ENCODE measurements around the gene TBXAS1. TPM values are rescaled to one million over a fixed set of nuclear protein-coding genes. Genes with fewer than 3 reads are reported as not detected.

The TBXAS1 gene
- total RNA-seq, 2 experiments from 2014 or later: 3.6 to 5.1 TPM

DNA sequence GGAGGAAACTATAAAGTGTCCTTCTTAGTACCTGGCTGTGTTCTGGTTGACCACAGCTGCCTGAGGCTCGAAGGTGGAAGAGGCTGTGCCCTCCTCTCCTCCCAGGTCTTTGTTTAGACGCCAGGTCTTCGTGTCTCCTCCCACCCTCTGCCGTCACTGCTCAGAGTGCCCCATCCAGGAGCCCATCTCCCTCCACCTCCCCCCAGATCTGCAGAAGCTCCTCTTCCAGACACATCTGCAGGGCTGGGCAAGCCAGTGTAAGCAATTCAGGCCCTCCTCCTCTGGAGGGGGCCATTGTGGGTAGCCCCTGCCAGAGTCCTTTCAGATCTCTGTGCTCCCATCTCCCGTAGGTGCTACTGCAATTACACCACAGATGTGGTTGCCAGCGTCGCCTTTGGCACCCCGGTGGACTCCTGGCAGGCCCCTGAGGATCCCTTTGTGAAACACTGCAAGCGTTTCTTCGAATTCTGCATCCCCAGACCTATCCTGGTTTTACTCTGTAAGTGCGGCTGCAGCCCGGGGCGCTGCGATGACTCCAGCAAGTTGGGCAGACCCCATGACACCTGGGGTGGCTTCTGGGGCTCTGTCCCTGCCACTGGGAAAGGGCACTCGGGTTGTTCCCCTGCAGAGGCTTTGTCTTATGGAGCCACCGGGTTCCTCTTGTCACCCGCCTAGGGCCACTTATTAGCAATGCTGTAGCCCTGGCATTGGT is 126.2 kb downstream of the TBXAS1 start:
- ATAC-seq (no peak), DNase-seq (no peak)
- no peaks in the 10 kb centered on the region for H3K36me3 Mint-ChIP-seq (ENCODE audit: low read depth)
- no peaks in the 10 kb centered on the region for H3K9me3 Mint-ChIP-seq (ENCODE audit: low read depth)
- POLR2A ChIA-PET: no interaction called here
- H3K27ac Mint-ChIP-seq: no peak overlapping the region
- CTCF ChIA-PET: interaction anchor here (1.4 kb wide), 1 partner anchor 103 kb away, joined by 4 read pairs; no protein-coding TSS in a partner anchor
- no peak overlapping the region for H3K4me3 Mint-ChIP-seq
- H3K4me1 Mint-ChIP-seq: no peaks in the 10 kb centered on the region
- intact Hi-C loops (cut with DNase I, micrococcal nuclease): no loop called here
- no peaks in the 10 kb centered on the region for H3K27me3 Mint-ChIP-seq

DNA sequence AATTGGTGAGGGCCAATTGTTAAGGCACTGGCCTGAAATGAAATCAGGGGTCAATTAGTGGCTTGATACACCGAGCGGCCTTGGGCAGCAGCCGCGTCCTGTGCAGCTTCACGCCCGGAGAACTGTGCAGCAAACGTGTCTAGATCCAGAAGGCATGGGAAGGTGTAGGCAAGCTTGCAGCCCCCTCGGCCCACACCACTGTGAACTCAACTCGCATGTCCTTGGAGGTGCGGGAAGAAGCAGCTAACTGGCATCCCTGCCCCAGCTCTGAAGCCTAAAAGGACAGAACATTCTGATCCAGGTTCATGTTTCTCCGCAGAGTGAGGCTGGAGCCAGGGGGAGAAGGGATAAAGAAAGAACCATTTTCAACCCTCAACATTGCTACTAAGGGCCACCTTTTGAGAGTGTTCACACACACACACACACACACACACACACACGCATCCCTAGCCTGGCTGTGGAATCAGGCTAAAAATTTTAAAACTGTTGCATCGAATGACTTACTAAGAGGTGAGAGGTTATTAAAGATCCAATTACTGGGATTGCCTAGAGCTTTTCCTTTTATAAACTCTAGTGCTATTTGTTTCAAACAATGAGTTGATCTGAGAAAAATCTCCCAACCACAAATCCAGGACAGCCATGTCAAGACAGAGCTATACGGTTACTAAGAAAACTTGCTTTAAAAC is 129.7 kb downstream of the TBXAS1 start:
- Mint-ChIP-seq H3K27ac (no peak overlapping the region), H3K27me3 (no peaks in the 10 kb centered on the region), H3K4me3 (no peak overlapping the region), H3K4me1 (no peaks in the 10 kb centered on the region), H3K9me3 (ENCODE audit: low read depth) (no peaks in the 10 kb centered on the region), H3K36me3 (ENCODE audit: low read depth) (no peaks in the 10 kb centered on the region)
- CTCF ChIA-PET: no interaction called here
- DNase-seq (no peak), ATAC-seq (no peak)
- intact Hi-C loops (cut with DNase I, micrococcal nuclease): no loop called here
- POLR2A ChIA-PET: no interaction called here

DNA sequence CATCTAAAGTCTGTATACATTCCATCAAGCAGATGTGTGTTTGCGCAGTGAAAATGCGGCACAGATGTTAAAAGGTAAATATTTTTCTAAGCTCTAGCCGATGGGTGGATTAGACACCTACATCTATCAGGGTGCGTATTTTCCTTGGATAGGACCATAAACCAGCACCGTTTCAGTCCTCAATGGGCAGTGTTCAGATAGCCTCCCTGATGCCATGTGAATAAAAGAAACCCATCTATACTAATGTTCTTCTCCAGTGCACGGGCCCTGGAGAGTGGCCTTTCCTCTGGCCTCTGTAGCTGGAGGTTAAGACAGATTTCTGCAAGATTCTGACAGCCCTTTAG is 130.2 kb downstream of the TBXAS1 start:
- ATAC-seq (no peak), DNase-seq (no peak)
- H3K4me3 Mint-ChIP-seq: no peak overlapping the region
- H3K9me3 Mint-ChIP-seq (ENCODE audit: low read depth): no peaks in the 10 kb centered on the region
- H3K27ac Mint-ChIP-seq: no peak overlapping the region
- CTCF ChIA-PET: no interaction called here
- H3K27me3 Mint-ChIP-seq: no peaks in the 10 kb centered on the region
- no peaks in the 10 kb centered on the region for H3K4me1 Mint-ChIP-seq
- POLR2A ChIA-PET: no interaction called here
- no peaks in the 10 kb centered on the region for H3K36me3 Mint-ChIP-seq (ENCODE audit: low read depth)
- intact Hi-C loops (cut with DNase I, micrococcal nuclease): no loop called here

DNA sequence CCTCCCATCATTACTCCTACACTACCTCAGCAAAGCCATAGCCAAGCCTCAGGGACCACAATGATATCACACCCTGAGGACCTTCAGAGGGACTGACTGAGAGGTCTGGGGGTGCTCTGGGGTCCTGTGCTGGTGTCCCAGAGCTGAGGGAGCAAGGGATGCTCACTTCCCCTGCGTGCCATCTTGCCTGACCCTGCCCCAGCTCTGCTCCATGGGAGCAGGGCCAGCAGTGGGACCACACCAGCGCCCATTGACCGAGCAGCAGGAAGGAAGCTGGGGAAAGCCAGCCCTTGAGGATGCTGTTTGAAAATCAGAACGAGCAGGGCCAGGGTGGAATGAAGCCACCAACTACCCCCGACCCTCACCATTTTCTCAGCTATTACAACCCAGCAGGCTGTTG is 130.7 kb downstream of the TBXAS1 start:
- intact Hi-C loops (cut with DNase I, micrococcal nuclease): no loop called here
- no peak overlapping the region for H3K4me3 Mint-ChIP-seq
- no peaks in the 10 kb centered on the region for H3K9me3 Mint-ChIP-seq (ENCODE audit: low read depth)
- H3K36me3 Mint-ChIP-seq (ENCODE audit: low read depth): no peaks in the 10 kb centered on the region
- CTCF ChIA-PET: interaction anchor here (1.4 kb wide), 1 partner anchor 341 kb away, joined by 4 read pairs; no protein-coding TSS in a partner anchor
- no peak for DNase-seq
- ATAC-seq: no peak
- no peaks in the 10 kb centered on the region for H3K27me3 Mint-ChIP-seq
- POLR2A ChIA-PET: no interaction called here
- H3K4me1 Mint-ChIP-seq: no peaks in the 10 kb centered on the region
- H3K27ac Mint-ChIP-seq: no peak overlapping the region

DNA sequence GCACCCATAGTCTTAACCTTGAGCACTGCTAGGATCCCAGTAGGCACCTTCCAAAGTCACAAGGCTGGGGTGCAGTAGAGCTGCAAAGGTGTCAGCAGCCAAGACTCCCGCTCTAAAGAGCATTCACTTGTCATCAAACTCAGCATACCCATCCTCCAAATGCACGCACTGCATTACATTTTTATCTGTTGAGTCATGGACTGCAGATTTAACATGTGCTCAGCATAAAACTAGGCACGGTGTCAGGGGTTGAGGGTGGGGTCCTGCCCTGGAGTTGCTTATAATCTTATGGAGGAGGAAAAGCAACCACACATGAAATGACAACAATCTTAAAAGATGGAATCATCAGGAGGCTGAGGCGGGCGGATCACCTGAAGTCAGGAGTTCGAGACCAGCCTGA is 131.1 kb downstream of the TBXAS1 start:
- Mint-ChIP-seq H3K36me3 (ENCODE audit: low read depth) (no peaks in the 10 kb centered on the region), H3K27ac (no peak overlapping the region), H3K4me3 (no peak overlapping the region), H3K9me3 (ENCODE audit: low read depth) (no peaks in the 10 kb centered on the region), H3K27me3 (no peaks in the 10 kb centered on the region), H3K4me1 (no peaks in the 10 kb centered on the region)
- intact Hi-C loops (cut with DNase I, micrococcal nuclease): no loop called here
- ATAC-seq (no peak), DNase-seq (no peak)
- POLR2A ChIA-PET: interaction anchor here (0.6 to 0.8 kb wide), 2 partner anchors 19 to 552 kb away, joined by 3 to 5 read pairs; no protein-coding TSS in a partner anchor
- CTCF ChIA-PET: interaction anchor here (0.8 to 1.4 kb wide), 2 partner anchors 125 to 341 kb away, joined by 3 to 4 read pairs; no protein-coding TSS in a partner anchor

DNA sequence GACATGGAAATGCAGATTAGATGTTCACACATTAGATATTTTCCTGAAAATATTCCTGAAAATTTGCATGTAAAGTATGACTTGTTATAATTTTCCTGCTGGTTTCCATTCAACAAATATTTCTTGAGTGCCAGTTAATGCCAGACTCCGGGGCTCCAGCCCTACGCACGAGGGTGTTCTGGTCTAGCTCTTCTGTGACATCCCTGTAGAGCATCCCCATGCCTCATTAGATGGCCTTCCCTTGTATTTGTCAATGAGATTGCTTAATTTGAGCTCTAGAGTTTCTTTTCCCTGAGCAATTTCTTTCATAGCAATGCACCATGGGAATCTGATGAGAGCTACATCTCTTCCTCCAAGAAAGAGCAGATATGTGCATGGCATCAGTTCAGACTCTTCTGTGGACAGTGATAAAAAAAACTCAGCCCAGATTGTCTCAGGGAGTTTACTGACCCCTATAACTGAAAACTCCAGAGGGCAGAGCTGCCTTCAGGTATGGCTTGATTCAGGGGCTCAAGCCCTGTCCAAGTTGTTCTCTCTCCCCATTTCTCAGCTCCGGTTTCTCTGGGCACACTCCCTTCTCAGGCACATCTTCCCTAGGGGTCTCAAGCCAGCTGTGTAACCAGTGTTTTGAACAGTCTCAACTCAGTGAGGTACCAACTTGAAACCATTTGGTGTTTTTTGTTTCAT is 137.0 kb downstream of the TBXAS1 start:
- POLR2A ChIA-PET: interaction anchor here (0.7 kb wide), 1 partner anchor 152 kb away, joined by 3 read pairs; no protein-coding TSS in a partner anchor

DNA sequence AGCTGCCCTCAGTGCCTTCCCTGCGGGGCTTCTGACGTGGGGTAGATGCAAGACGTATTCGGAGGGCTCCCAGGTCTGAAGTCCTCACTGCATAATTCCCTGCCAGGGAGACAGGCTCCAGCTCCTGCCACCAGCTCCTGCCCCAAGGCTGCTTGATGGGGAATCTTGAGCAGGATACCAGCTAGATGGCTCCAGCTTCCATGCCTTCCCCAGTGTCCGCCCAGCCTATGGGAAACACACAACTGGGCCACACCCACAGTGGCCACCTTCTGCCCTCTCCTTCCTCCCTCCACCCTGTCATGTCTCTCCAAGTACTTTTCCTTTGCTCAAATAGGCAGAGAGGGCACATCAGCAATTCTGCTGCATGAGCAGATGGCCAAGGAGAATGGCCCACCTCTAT is 137.9 kb downstream of the TBXAS1 start:
- no peak for ATAC-seq
- POLR2A ChIA-PET: no interaction called here
- CTCF ChIA-PET: no interaction called here
- no peak overlapping the region for H3K4me3 Mint-ChIP-seq
- no peaks in the 10 kb centered on the region for H3K4me1 Mint-ChIP-seq
- intact Hi-C loops (cut with DNase I, micrococcal nuclease): no loop called here
- H3K36me3 Mint-ChIP-seq (ENCODE audit: low read depth): no peaks in the 10 kb centered on the region
- H3K27ac Mint-ChIP-seq: no peak overlapping the region
- no peaks in the 10 kb centered on the region for H3K27me3 Mint-ChIP-seq
- H3K9me3 Mint-ChIP-seq (ENCODE audit: low read depth): no peaks in the 10 kb centered on the region
- DNase-seq: no peak

More for the DNA sequence above, 137.0 kb downstream of the TBXAS1 start:
- Mint-ChIP-seq H3K27me3 (no peaks in the 10 kb centered on the region), H3K4me3 (no peak overlapping the region), H3K36me3 (ENCODE audit: low read depth) (no peaks in the 10 kb centered on the region), H3K27ac (no peak overlapping the region), H3K9me3 (ENCODE audit: low read depth) (no peaks in the 10 kb centered on the region), H3K4me1 (no peaks in the 10 kb centered on the region)
- no peak for DNase-seq
- no peak for ATAC-seq
- CTCF ChIA-PET: interaction anchor here (1.4 kb wide), 1 partner anchor 345 kb away, joined by 4 read pairs; no protein-coding TSS in a partner anchor
- intact Hi-C loops (cut with DNase I, micrococcal nuclease): no loop called here

DNA sequence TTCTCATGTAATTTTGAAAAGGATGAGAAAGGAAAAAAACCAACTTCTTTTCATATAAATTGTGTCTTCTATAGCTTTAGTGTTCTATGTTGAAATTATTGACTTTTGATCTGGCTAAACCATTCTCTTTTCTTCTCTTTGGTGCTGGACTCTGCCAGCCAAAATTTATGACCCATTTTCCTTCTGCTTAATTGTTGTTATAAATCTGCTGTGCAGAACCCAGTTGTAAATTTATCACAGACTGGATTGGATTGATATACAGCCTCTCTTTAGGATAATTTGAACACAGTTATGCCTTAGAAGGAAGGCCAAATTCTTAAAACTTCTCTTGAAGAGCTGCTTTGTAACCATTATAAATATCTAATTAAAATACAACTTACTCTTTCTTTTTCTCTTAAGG is 139.9 kb downstream of the TBXAS1 start:
- no peak for ATAC-seq
- H3K4me3 Mint-ChIP-seq: no peak overlapping the region
- H3K27ac Mint-ChIP-seq: no peak overlapping the region
- POLR2A ChIA-PET: interaction anchor here (0.7 kb wide), 2 partner anchors 368 to 371 kb away, joined by 4 to 5 read pairs; no protein-coding TSS in a partner anchor
- H3K9me3 Mint-ChIP-seq (ENCODE audit: low read depth): no peaks in the 10 kb centered on the region
- CTCF ChIA-PET: interaction anchor here (0.5 to 1.0 kb wide), 3 partner anchors 12 to 482 kb away, joined by 3 to 5 read pairs (median 3); no protein-coding TSS in a partner anchor
- intact Hi-C loops (cut with DNase I, micrococcal nuclease): no loop called here
- H3K4me1 Mint-ChIP-seq: no peaks in the 10 kb centered on the region
- no peaks in the 10 kb centered on the region for H3K27me3 Mint-ChIP-seq
- DNase-seq: no peak
- no peaks in the 10 kb centered on the region for H3K36me3 Mint-ChIP-seq (ENCODE audit: low read depth)

DNA sequence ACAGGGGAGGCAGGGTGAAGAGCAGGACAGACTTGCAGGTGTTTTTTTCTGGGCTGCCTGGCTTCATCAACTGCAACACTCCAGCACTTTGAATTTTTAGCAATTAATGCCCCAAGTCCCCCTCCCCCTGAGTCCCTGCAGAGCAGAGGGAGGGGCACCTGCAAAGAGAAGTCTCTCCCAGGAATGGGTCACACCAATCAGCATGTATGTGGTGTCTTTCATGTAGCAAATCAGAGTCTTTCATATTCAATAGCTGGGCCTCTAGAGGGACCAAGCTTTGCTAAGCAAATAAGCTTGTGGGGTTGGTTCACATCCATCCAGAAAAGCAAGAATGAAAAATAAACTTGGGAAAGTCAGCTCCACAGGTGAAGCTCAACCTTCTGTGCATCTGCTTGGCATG is 143.0 kb downstream of the TBXAS1 start:
- intact Hi-C loops (cut with DNase I, micrococcal nuclease): no loop called here
- Mint-ChIP-seq H3K36me3 (ENCODE audit: low read depth) (no peaks in the 10 kb centered on the region), H3K27me3 (no peaks in the 10 kb centered on the region), H3K4me3 (no peak overlapping the region), H3K4me1 (peaks cover 1% of the 10 kb centered on the region), H3K27ac (no peak overlapping the region), H3K9me3 (ENCODE audit: low read depth) (no peaks in the 10 kb centered on the region)
- no peak for DNase-seq
- ChIA-PET POLR2A (no interaction called here), CTCF (no interaction called here)
- ATAC-seq: no peak

DNA sequence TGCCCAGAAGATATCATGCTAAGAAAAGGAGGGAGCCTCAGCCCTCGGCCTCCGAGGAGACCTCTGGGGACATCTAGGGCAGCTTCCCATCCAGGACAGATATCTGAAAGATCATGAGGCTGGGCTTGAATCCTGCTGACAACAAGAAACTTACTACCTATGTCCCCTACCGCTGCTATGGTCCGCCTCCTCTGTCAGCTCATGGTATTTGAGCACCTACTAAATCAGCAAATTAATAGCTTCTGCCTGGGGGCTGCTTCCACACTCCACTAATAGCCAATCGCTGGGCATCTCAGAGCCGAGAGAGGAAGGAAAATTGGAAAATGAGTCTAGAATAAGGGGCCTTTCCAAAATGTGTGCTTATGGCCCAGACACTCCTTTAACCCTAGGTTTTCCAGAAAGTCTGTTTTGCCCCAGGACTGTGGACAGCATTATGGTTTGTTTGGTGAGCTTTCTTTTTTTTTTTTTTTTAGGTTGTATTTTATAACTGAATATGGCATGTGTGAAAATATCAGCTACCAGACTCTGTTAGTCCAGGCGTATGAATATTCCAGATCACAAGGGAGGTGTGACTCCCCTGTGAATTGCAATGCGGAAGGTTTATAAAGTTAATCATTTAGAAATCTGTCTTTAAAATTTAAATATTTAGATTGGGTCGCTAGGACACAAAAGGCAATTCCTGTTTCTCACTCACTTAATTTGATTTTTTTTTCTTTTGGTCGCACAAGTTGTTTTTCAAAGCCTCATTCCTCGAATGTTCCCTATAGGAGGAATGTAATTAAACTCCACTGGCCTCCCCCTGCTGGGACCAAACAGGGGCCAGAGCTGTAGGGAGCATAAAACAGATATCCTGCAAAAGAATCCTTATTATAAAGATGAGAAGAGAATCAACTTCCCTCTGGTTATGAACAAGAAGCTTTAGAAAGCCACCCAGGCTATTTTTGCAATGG is 144.3 kb downstream of the TBXAS1 start:
- no peak for ATAC-seq
- no peaks in the 10 kb centered on the region for H3K36me3 Mint-ChIP-seq (ENCODE audit: low read depth)
- POLR2A ChIA-PET: no interaction called here
- no peak for DNase-seq
- no peak overlapping the region for H3K27ac Mint-ChIP-seq
- no peaks in the 10 kb centered on the region for H3K9me3 Mint-ChIP-seq (ENCODE audit: low read depth)
- no peak overlapping the region for H3K4me3 Mint-ChIP-seq
- no peaks in the 10 kb centered on the region for H3K27me3 Mint-ChIP-seq
- peaks cover 4% of the 10 kb centered on the region for H3K4me1 Mint-ChIP-seq
- intact Hi-C loops (cut with DNase I, micrococcal nuclease): no loop called here
- CTCF ChIA-PET: interaction anchor here (0.9 to 1.0 kb wide), 4 partner anchors 20 to 465 kb away, joined by 3 to 4 read pairs (median 3); no protein-coding TSS in a partner anchor

Data from activated CD4-positive, alpha-beta T cell treated with anti-CD3 and anti-CD28 coated beads for 36 hours (primary cell).